ENCODE measurements around the gene LPIN2.

The LPIN2 gene

DNA sequence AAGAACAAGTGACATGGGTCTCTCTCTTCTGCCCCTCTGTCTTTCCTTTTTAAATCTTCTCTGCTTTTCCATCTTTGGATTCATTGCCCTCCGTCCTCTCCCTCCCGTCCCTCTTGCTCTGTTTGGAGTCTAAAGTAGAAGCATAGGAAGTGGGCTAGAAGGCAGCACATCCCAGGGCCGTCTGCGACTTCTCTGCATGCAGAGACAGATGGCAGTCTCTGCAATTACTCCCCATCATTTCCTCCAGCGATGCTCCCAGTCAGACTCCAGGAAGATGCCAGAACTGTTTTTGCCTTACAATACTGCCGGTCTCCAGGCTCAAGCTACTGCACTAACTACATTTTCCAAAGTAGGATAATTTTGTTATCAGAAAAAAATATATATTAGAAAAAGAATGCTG is 35.2 kb upstream of the LPIN2 start:
- ATAC-seq (ENCODE audit: insufficient read depth, low read depth), result no peak; the same call in 2 of the 3 replicates
- Histone ChIP-seq H3K4me2 (ENCODE audit: insufficient read depth, low read length) (no peak overlapping the region), H3K79me2 (ENCODE audit: insufficient read depth, low read length) (no peaks in the 10 kb centered on the region), H3K27me3 (ENCODE audit: insufficient read depth, low read length, poor library complexity) (no peaks in the 10 kb centered on the region), H3K9me3 (ENCODE audit: insufficient read depth, low read length, severe bottlenecking) (peaks cover under 1% of the 10 kb centered on the region), H3K9ac (ENCODE audit: low read depth, low read length) (no peak overlapping the region), H3K4me1 (ENCODE audit: insufficient read depth, low read length) (no peaks in the 10 kb centered on the region), H2AFZ (ENCODE audit: low read depth, low read length) (no peak overlapping the region), H3K36me3 (ENCODE audit: insufficient read depth, low read length) (no peaks in the 10 kb centered on the region), H3K27ac (ENCODE audit: low read length) (no peak overlapping the region), H4K20me1 (ENCODE audit: insufficient read depth, low read length) (no peaks in the 10 kb centered on the region), H3K4me3 (ENCODE audit: low read depth in 1 of 2, low read length in 2 of 2) (no peak overlapping the region)
- TF ChIP-seq EZH2 (IDR thresholded peaks at IDR 0.05; ENCODE audit: borderline replicate concordance, low read depth, low read length, severe bottlenecking), result no peak
- TF ChIP-seq, protein P1, sequence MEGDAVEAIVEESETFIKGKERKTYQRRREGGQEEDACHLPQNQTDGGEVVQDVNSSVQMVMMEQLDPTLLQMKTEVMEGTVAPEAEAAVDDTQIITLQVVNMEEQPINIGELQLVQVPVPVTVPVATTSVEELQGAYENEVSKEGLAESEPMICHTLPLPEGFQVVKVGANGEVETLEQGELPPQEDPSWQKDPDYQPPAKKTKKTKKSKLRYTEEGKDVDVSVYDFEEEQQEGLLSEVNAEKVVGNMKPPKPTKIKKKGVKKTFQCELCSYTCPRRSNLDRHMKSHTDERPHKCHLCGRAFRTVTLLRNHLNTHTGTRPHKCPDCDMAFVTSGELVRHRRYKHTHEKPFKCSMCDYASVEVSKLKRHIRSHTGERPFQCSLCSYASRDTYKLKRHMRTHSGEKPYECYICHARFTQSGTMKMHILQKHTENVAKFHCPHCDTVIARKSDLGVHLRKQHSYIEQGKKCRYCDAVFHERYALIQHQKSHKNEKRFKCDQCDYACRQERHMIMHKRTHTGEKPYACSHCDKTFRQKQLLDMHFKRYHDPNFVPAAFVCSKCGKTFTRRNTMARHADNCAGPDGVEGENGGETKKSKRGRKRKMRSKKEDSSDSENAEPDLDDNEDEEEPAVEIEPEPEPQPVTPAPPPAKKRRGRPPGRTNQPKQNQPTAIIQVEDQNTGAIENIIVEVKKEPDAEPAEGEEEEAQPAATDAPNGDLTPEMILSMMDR (IDR thresholded peaks at IDR 0.05; ENCODE audit: borderline replicate concordance, extremely low read depth, low read length, poor library complexity, severe bottlenecking), result no peak
- DNase-seq, result no peak

GRCh38 chr18:3046216-3046808 is 33.4 kb upstream of the LPIN2 start:
- no peaks in the 10 kb centered on the region for H3K79me2 ChIP-seq (ENCODE audit: insufficient read depth, low read length)
- no peaks in the 10 kb centered on the region for H3K36me3 ChIP-seq (ENCODE audit: insufficient read depth, low read length)
- no peak overlapping the region for H3K9ac ChIP-seq (ENCODE audit: low read depth, low read length)
- no peaks in the 10 kb centered on the region for H3K27me3 ChIP-seq (ENCODE audit: insufficient read depth, low read length, poor library complexity)
- H3K4me2 ChIP-seq (ENCODE audit: insufficient read depth, low read length), result no peak overlapping the region
- H2AFZ ChIP-seq (ENCODE audit: low read depth, low read length), result no peak overlapping the region
- no peaks in the 10 kb centered on the region for H3K4me1 ChIP-seq (ENCODE audit: insufficient read depth, low read length)
- DNase-seq (no peak), ATAC-seq (ENCODE audit: insufficient read depth, low read depth) (no peak)
- no peaks in the 10 kb centered on the region for H4K20me1 ChIP-seq (ENCODE audit: insufficient read depth, low read length)
- no peak for TF ChIP-seq EZH2 (IDR thresholded peaks at IDR 0.05; ENCODE audit: borderline replicate concordance, low read depth, low read length, severe bottlenecking)
- TF ChIP-seq, protein P1 (IDR thresholded peaks at IDR 0.05; ENCODE audit: borderline replicate concordance, extremely low read depth, low read length, poor library complexity, severe bottlenecking), result no peak
- H3K9me3 ChIP-seq (ENCODE audit: insufficient read depth, low read length, severe bottlenecking), result no peaks in the 10 kb centered on the region
- H3K27ac ChIP-seq (ENCODE audit: low read length), result no peak overlapping the region
- no peak overlapping the region for H3K4me3 ChIP-seq (ENCODE audit: low read depth in 1 of 2, low read length in 2 of 2)

GRCh38 chr18:3044931-3045698 is 32.2 kb upstream of the LPIN2 start:
- Histone ChIP-seq H2AFZ (ENCODE audit: low read depth, low read length) (no peak overlapping the region), H3K9ac (ENCODE audit: low read depth, low read length) (no peak overlapping the region), H3K4me3 (ENCODE audit: low read depth in 1 of 2, low read length in 2 of 2) (no peak overlapping the region), H3K27me3 (ENCODE audit: insufficient read depth, low read length, poor library complexity) (no peaks in the 10 kb centered on the region), H3K27ac (ENCODE audit: low read length) (no peak overlapping the region), H3K9me3 (ENCODE audit: insufficient read depth, low read length, severe bottlenecking) (no peaks in the 10 kb centered on the region), H4K20me1 (ENCODE audit: insufficient read depth, low read length) (no peaks in the 10 kb centered on the region), H3K36me3 (ENCODE audit: insufficient read depth, low read length) (no peaks in the 10 kb centered on the region), H3K79me2 (ENCODE audit: insufficient read depth, low read length) (no peaks in the 10 kb centered on the region), H3K4me1 (ENCODE audit: insufficient read depth, low read length) (no peaks in the 10 kb centered on the region), H3K4me2 (ENCODE audit: insufficient read depth, low read length) (no peak overlapping the region)
- TF ChIP-seq EZH2 (IDR thresholded peaks at IDR 0.05; ENCODE audit: borderline replicate concordance, low read depth, low read length, severe bottlenecking), result no peak
- TF ChIP-seq, protein P1 (IDR thresholded peaks at IDR 0.05; ENCODE audit: borderline replicate concordance, extremely low read depth, low read length, poor library complexity, severe bottlenecking), result no peak
- ATAC-seq (ENCODE audit: insufficient read depth, low read depth) (no peak), DNase-seq (no peak)
